Colonic mucosa (tissue), 4 donors: ENCODE measurements around the gene ZNF814. TPM values are rescaled to one million over a fixed set of nuclear protein-coding genes. Genes with fewer than 3 reads are reported as not detected.
A peak's percentile ranks its signal among the peaks of the same experiment; 100 is the strongest.

Experiments
- DNase-seq: peaks from one replicate; pipeline ENCODE4 v3.0.0-alpha.2; 2020
- H3K27ac ChIP-seq: fragments of 200-600 bp; one replicate; pipeline ENCODE4 v1.8.0; 2021
- H3K27me3 ChIP-seq: fragments of 200-600 bp; one replicate; pipeline ENCODE4 v1.8.0; 2021
- H3K36me3 ChIP-seq: fragments of 200-600 bp; one replicate; pipeline ENCODE4 v1.8.0; 2021
- H3K4me1 ChIP-seq: fragments of 200-600 bp; one replicate; pipeline ENCODE4 v1.8.0; 2021; ENCODE audit warnings: mild to moderate bottlenecking
- H3K4me3 ChIP-seq: fragments of 200-600 bp; one replicate; pipeline ENCODE4 v1.8.0; 2021
- H3K9ac ChIP-seq, 2 donors: one replicate each; pipeline ENCODE4 v1.7.0; 2013; ENCODE audit warnings: control low read depth in 2 of 2, low read depth in 2 of 2, low read length in 2 of 2
- H3K9me3 ChIP-seq: fragments of 200-600 bp; one replicate; pipeline ENCODE4 v1.8.0; 2021
- intact Hi-C: fragments of 100-400 bp; cut with DNase I; formaldehyde crosslinking; loops from one replicate; pipeline ENCODE4 v1.14.1; 2022
- total RNA-seq, 2 donors: library from RNA; stranded (reverse); fragmentation: NEBNext Ultra II Directional in 1 of 2; extraction: Animal tissue kit (Norgen Biotek cat#: 25700) in 1 of 2; gene quantifications; one replicate each; pipeline ENCODE4 v1.2.1, GENCODE V29; 2021
- TF ChIP-seq, protein P1 (sequence below): fragments of 200-600 bp; IDR thresholded peaks from one replicate; pipeline ENCODE4 v1.8.0; 2022; ENCODE audit warnings: antibody characterized with exemption, mild to moderate bottlenecking
- donor health status: healthy.
- donor health status: DM: no; HTN: no; CAD: no.
- donor health status: DM: no; HTN: no; CAD: no.

The ZNF814 gene
- total RNA-seq, 2 donors from 2014 or later, result 7.1 to 25.5 TPM

DNA sequence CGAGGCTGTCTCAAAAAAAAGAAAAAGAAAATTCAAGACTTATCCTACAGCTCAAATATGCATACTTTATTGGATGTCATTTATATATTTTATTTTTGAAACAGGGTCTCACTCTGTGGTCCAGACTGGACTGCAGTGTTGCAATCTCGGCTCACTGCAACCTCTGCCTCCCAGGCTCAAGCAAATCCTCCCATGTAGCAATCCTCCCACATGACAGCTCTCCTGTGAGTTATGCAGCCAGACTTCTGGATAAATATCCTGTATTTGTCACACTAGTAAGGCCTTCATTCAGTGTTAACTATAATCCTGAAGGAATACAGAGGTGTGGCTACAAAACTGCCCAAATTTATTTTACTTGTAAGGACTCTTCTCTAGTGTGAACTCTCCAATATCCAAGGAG lies 81.3 kb downstream of the ZNF814 start:
- no peaks in the 10 kb centered on the region for H3K9me3 ChIP-seq
- H3K9ac ChIP-seq, result no peak overlapping the region
- TF ChIP-seq, protein P1, sequence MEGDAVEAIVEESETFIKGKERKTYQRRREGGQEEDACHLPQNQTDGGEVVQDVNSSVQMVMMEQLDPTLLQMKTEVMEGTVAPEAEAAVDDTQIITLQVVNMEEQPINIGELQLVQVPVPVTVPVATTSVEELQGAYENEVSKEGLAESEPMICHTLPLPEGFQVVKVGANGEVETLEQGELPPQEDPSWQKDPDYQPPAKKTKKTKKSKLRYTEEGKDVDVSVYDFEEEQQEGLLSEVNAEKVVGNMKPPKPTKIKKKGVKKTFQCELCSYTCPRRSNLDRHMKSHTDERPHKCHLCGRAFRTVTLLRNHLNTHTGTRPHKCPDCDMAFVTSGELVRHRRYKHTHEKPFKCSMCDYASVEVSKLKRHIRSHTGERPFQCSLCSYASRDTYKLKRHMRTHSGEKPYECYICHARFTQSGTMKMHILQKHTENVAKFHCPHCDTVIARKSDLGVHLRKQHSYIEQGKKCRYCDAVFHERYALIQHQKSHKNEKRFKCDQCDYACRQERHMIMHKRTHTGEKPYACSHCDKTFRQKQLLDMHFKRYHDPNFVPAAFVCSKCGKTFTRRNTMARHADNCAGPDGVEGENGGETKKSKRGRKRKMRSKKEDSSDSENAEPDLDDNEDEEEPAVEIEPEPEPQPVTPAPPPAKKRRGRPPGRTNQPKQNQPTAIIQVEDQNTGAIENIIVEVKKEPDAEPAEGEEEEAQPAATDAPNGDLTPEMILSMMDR, result no peak
- H3K27ac ChIP-seq, result no peak overlapping the region
- no peaks in the 10 kb centered on the region for H3K27me3 ChIP-seq
- H3K36me3 ChIP-seq, result peaks cover 4% of the 10 kb centered on the region
- intact Hi-C loops, result no loop called here
- peaks cover 15% of the 10 kb centered on the region for H3K4me1 ChIP-seq
- no peak overlapping the region for H3K4me3 ChIP-seq
- no peak for DNase-seq

DNA sequence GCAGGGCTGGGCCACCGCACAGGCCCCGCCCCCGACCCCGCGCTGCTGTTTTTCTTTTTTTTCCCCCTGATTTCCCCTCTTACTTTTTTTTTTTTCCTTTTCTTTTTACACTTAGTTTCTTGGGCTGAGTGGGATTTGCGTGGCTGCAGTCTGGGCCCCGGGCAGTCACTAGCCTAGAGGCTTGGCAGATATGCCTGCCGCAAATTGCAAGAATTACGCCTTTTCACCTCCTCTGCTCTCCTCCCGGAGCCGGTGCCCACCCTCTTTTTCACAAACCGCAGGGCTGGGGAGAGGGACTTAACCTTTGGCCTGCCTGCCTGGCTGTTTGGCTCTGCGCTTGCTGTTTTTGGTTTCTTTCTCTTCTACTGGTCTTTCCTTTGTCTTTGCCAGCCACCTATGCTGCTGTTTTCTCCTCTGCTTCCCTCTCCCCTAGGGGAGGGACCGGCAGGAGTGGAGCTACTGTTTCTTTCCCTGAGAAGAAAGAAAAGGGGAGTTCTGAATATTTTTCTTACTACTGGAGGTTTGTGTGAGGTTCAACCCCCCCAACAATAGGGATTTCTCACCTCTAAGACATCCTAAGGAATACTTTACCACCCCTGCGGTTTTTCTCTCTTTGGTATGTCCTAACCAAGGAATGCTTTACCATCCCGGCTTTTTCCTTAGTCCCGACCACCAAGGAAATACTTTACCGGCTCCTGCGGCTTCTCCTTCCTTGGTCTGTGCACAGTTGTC lies 85.1 kb downstream of the ZNF814 start:
- peak overlapping the region; percentile 88 for H3K27ac ChIP-seq
- DNase-seq, result peak; percentile 62
- TF ChIP-seq, protein P1, result no peak

DNA sequence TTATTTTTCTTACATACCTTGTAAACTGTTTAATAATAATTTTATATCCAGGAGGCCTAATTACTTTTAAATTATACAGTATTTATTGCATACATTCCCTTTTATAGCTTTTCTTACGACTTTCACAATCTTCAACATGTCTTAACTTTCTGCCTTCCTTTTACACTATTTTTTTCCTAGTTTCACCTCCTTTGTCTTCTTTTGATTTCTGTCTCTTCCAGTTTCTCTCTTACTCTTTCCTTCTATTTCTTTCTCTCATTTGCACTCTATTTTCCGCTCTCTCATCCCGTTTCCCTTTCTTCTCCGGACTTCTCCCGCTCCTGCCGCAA lies 85.6 kb downstream of the ZNF814 start:
- Histone ChIP-seq H3K9ac (peak overlapping the region; percentile 72 to 93), H3K27me3 (no peaks in the 10 kb centered on the region), H3K36me3 (no peaks in the 10 kb centered on the region), H3K4me1 (peaks cover 12% of the 10 kb centered on the region), H3K27ac (peak overlapping the region; percentile 88), H3K4me3 (peak overlapping the region; percentile 38), H3K9me3 (no peaks in the 10 kb centered on the region)
- DNase-seq, result no peak
- intact Hi-C loops, result no loop called here
- TF ChIP-seq, protein P1, result no peak

More for the DNA sequence above, 85.1 kb downstream of the ZNF814 start:
- H3K36me3 ChIP-seq, result no peaks in the 10 kb centered on the region
- H3K9ac ChIP-seq, result peak overlapping the region; percentile 72 to 93
- peaks cover 12% of the 10 kb centered on the region for H3K4me1 ChIP-seq
- H3K9me3 ChIP-seq, result no peaks in the 10 kb centered on the region
- intact Hi-C loops, result no loop called here
- peak overlapping the region; percentile 38 for H3K4me3 ChIP-seq
- H3K27me3 ChIP-seq, result no peaks in the 10 kb centered on the region

DNA sequence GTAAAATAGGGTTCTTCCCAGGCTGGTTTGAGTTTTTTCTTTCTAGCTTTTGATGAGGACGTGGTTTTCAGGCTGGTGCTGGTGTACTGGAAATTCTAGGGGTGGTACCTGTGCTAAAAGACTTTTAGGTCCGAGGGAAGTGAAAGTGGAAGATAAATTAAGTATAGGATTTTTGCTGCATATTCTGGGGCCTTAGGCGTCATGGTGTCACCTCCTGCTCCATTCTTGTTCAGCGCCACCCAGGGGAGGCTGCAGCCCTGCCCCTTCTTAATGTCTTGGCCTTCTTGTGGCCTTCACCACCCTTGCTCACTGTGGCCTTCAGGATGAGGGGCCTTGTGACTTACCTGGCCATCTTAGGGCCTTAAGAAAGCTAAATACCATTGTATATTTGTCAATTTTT lies 86.6 kb downstream of the ZNF814 start:
- Histone ChIP-seq H3K9ac (peak overlapping the region in 1 of 2 donors; percentile 14), H3K27me3 (no peaks in the 10 kb centered on the region), H3K9me3 (no peaks in the 10 kb centered on the region), H3K27ac (peak overlapping the region; percentile 22), H3K36me3 (no peaks in the 10 kb centered on the region), H3K4me1 (peaks cover 12% of the 10 kb centered on the region), H3K4me3 (no peak overlapping the region)
- no peak for DNase-seq
- intact Hi-C loops, result no loop called here
- TF ChIP-seq, protein P1, result no peak

DNA sequence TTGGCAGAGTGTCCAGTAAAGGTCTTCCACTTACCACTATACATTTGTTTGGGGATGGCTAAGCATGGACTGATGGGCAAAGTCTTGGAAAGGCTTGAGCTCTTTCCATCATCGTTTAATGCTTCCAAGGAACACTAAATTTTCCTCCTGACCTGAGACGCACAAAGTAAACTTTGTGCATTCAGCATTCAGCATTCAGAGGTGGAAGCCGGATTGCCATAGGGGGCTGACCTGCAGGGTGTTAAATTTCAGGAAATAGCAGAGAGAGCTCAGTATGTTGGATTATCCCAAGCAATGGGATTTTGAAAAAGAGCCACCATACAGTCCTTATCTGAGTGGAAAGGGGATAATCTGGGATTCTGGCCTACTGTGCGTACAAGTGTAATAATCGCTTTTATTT lies 88.1 kb downstream of the ZNF814 start:
- Histone ChIP-seq H3K9ac (no peak overlapping the region), H3K4me3 (no peak overlapping the region), H3K36me3 (no peaks in the 10 kb centered on the region), H3K27ac (no peak overlapping the region), H3K9me3 (no peaks in the 10 kb centered on the region), H3K27me3 (no peaks in the 10 kb centered on the region), H3K4me1 (peaks cover 10% of the 10 kb centered on the region)
- DNase-seq, result no peak
- intact Hi-C loops, result no loop called here
- TF ChIP-seq, protein P1, result no peak

Other genes starting within 250 kb of the ZNF814 start
- gene ZSCAN4, start 220.1 kb downstream of the ZNF814 start, total RNA-seq, result not detected
- gene ZNF551, start 207.1 kb downstream of the ZNF814 start, total RNA-seq, result 1 to 10 TPM; 4.7 to 5.9 TPM
- 1 to 10 TPM in 1 of 2 donors, under 1 TPM in 1; 0.67 to 2.0 TPM for gene ZNF154, start 179.8 kb downstream of the ZNF814 start, total RNA-seq
- 1 to 10 TPM; 2.9 TPM for gene ZNF671, start 161.4 kb downstream of the ZNF814 start, total RNA-seq
- gene ZNF776, start 142.2 kb downstream of the ZNF814 start, total RNA-seq, result 10 to 100 TPM; 13.5 to 14.5 TPM
- gene ZNF586, start 119.4 kb downstream of the ZNF814 start, total RNA-seq, result 10 to 100 TPM; 13.1 to 17.6 TPM
- gene ZNF552, start 74.1 kb downstream of the ZNF814 start, total RNA-seq, result 10 to 100 TPM; 21.7 to 24.8 TPM
- 10 to 100 TPM; 12.5 to 22.3 TPM for gene ZNF587B, start 58.7 kb downstream of the ZNF814 start, total RNA-seq
- gene ZNF587, start 39.2 kb downstream of the ZNF814 start, total RNA-seq, result 10 to 100 TPM; 46.4 to 70.7 TPM
- gene ZNF417, start 27.6 kb upstream of the ZNF814 start, total RNA-seq, result 10 to 100 TPM in 1 of 2 donors, 1 to 10 TPM in 1; 9.6 to 17.5 TPM
- gene ZNF418, start 46.4 kb upstream of the ZNF814 start, total RNA-seq, result 1 to 10 TPM; 1.1 to 5.3 TPM
- gene ZNF256, start 58.7 kb upstream of the ZNF814 start, total RNA-seq, result 1 to 10 TPM; 3.0 to 3.5 TPM
- under 1 TPM; 0.27 to 0.86 TPM for gene C19orf18, start 85.5 kb upstream of the ZNF814 start, total RNA-seq
- gene ZNF606, start 113.8 kb upstream of the ZNF814 start, total RNA-seq, result 10 to 100 TPM in 1 of 2 donors, 1 to 10 TPM in 1; 8.7 to 12.2 TPM
- gene ZSCAN1, start 145.0 kb upstream of the ZNF814 start, total RNA-seq, result not detected
- 1 to 10 TPM; 1.1 to 1.4 TPM for gene ZNF135, start 170.2 kb upstream of the ZNF814 start, total RNA-seq
- gene ZSCAN18, start 209.2 kb upstream of the ZNF814 start, total RNA-seq, result 10 to 100 TPM; 17.1 to 22.9 TPM